Smooth muscle cell (in vitro differentiated cells): ENCODE results near the gene IL1F10. TPM values are rescaled to one million over a fixed set of nuclear protein-coding genes. Genes with fewer than 3 reads are reported as not detected.

Source experiments
- DNase-seq: peaks from one replicate; lab custom pipeline; 2025; ENCODE audit not compliant: unreplicated experiment; lab: John Stamatoyannopoulos, UW
- H2AFZ ChIP-seq: fragments of 200-600 bp; sonication (generic); 2 replicates; pipeline ENCODE4 v1.6.0; 2016; ENCODE audit warnings: antibody characterized with exemption, low read depth, mild to moderate bottlenecking
- H3F3A ChIP-seq: fragments of 200-600 bp; sonication (generic); 2 replicates; pipeline ENCODE4 v1.6.0; 2017; ENCODE audit warnings: antibody characterized with exemption, low read depth
- H3K27ac ChIP-seq: fragments of 200-600 bp; sonication (generic); 2 replicates; pipeline ENCODE4 v1.5.1; 2016; ENCODE audit warnings: low read depth, mild to moderate bottlenecking
- H3K27me3 ChIP-seq: fragments of 200-600 bp; sonication (generic); 2 replicates; pipeline ENCODE4 v1.6.1; 2016; ENCODE audit warnings: low read depth, mild to moderate bottlenecking
- H3K36me3 ChIP-seq: fragments of 200-600 bp; sonication (generic); 2 replicates; pipeline ENCODE4 v1.5.1; 2016; ENCODE audit warnings: low read depth
- H3K4me1 ChIP-seq: fragments of 200-600 bp; sonication (generic); 2 replicates; pipeline ENCODE4 v1.5.1; 2016; ENCODE audit warnings: low read depth
- H3K4me2 ChIP-seq: fragments of 200-600 bp; sonication (generic); 2 replicates; pipeline ENCODE4 v1.6.0; 2016; ENCODE audit warnings: mild to moderate bottlenecking
- H3K4me3 ChIP-seq: fragments of 200-600 bp; sonication (generic); 2 replicates; pipeline ENCODE4 v1.5.1; 2016; ENCODE audit warnings: mild to moderate bottlenecking
- H3K79me2 ChIP-seq: fragments of 200-600 bp; sonication (generic); 2 replicates; pipeline ENCODE4 v1.6.0; 2016; ENCODE audit warnings: low read depth, mild to moderate bottlenecking
- H3K9ac ChIP-seq: fragments of 200-600 bp; sonication (generic); 2 replicates; pipeline ENCODE4 v1.6.0; 2016; ENCODE audit warnings: low read depth
- H3K9me3 ChIP-seq: fragments of 200-600 bp; sonication (generic); replicated peaks from 2 replicates; pipeline ENCODE4 v1.5.1; 2016; ENCODE audit warnings: low read depth
- H4K20me1 ChIP-seq: fragments of 200-600 bp; sonication (generic); 2 replicates; pipeline ENCODE4 v1.6.0; 2016; ENCODE audit warnings: low read depth
- CTCF ChIP-seq: fragments of 200-600 bp; sonication (generic); IDR thresholded peaks from 2 replicates; pipeline ENCODE4 v1.5.1; 2017; ENCODE audit warnings: borderline replicate concordance, mild to moderate bottlenecking, antibody characterized with exemption; ENCODE audit not compliant: insufficient read depth, poor library complexity, severe bottlenecking
- WGBS: methylation state at CpG from one replicate; pipeline ENCODE4 v1.1.7; 2016; ENCODE audit warnings: low lambda C conversion rate; 5-methylcytosine and 5-hydroxymethylcytosine counted together
- polyA plus RNA-seq: library from polyadenylated mRNA; unstranded; fragments of >200 nt; fragmentation: Nextera tagmentation; extraction: Ambion mirVana; gene quantifications from 2 replicates; pipeline ENCODE4 v1.2.1, GENCODE V29; 2016
- total RNA-seq: library from RNA; depleted of rRNA; stranded (reverse); fragments of >200 nt; gene quantifications from 2 replicates; pipeline ENCODE4 v1.2.3, GENCODE V29; 2014

Gene IL1F10
- total and polyA plus RNA-seq, 2 experiments from 2014 or later: not detected

- no peak overlapping the region for H3K27ac ChIP-seq
- H3K9me3 ChIP-seq: no peaks in the 10 kb centered on the region
- no peak overlapping the region for H2AFZ ChIP-seq
- WGBS: 41% methylated on average over 5 of the region's 5 CpGs
- H3K79me2 ChIP-seq: no peaks in the 10 kb centered on the region
- no peaks in the 10 kb centered on the region for H4K20me1 ChIP-seq
- H3K9ac ChIP-seq: no peak overlapping the region
- H3F3A ChIP-seq: no peaks in the 10 kb centered on the region
- no peak for TF ChIP-seq CTCF
- peaks cover 23% of the 10 kb centered on the region for H3K27me3 ChIP-seq
- H3K4me2 ChIP-seq: no peak overlapping the region
- H3K36me3 ChIP-seq: no peaks in the 10 kb centered on the region
- no peak for DNase-seq
- no peak overlapping the region for H3K4me3 ChIP-seq
- H3K4me1 ChIP-seq: no peaks in the 10 kb centered on the region
Measured at GRCh38 chr2:113039719-113040118, 28.1 kb upstream of the IL1F10 start.

GRCh38 chr2:113041871-113042270 lies 25.9 kb upstream of the IL1F10 start:
- H3K9me3 ChIP-seq: no peaks in the 10 kb centered on the region
- no peak overlapping the region for H3K4me3 ChIP-seq
- no peaks in the 10 kb centered on the region for H3K79me2 ChIP-seq
- DNase-seq: no peak
- no peaks in the 10 kb centered on the region for H4K20me1 ChIP-seq
- H3K4me2 ChIP-seq: no peak overlapping the region
- H3K4me1 ChIP-seq: no peaks in the 10 kb centered on the region
- 52% methylated on average over 5 of the region's 5 CpGs for WGBS
- H3F3A ChIP-seq: no peaks in the 10 kb centered on the region
- no peaks in the 10 kb centered on the region for H3K36me3 ChIP-seq
- H3K27ac ChIP-seq: no peak overlapping the region
- H3K27me3 ChIP-seq: peaks cover 23% of the 10 kb centered on the region
- peak; percentile 4 for TF ChIP-seq CTCF
- no peak overlapping the region for H3K9ac ChIP-seq
- H2AFZ ChIP-seq: no peak overlapping the region

GRCh38 chr2:113046465-113046864 lies 21.3 kb upstream of the IL1F10 start:
- Histone ChIP-seq H4K20me1 (no peaks in the 10 kb centered on the region), H3K4me2 (no peak overlapping the region), H3K9me3 (no peaks in the 10 kb centered on the region), H3K36me3 (no peaks in the 10 kb centered on the region), H3K27ac (no peak overlapping the region), H3K27me3 (peaks cover 10% of the 10 kb centered on the region), H3F3A (no peaks in the 10 kb centered on the region), H3K4me3 (no peak overlapping the region), H3K4me1 (no peaks in the 10 kb centered on the region), H2AFZ (no peak overlapping the region), H3K9ac (no peak overlapping the region), H3K79me2 (no peaks in the 10 kb centered on the region)
- DNase-seq: no peak
- TF ChIP-seq CTCF: no peak
- WGBS: 70% methylated on average over 5 of the region's 5 CpGs
